H1 (cell line): ENCODE data around the gene HLF. TPM values are rescaled to one million over a fixed set of nuclear protein-coding genes. Genes with fewer than 3 reads are reported as not detected.

Source experiments
- CTCF ChIA-PET: fragments of 300-600 bp; sonication (Branson Sonifier 250); formaldehyde crosslinking; loops from one replicate; lab custom pipeline; 2021; ENCODE audit not compliant: partially characterized antibody; lab: Charles Lee
- POLR2A ChIA-PET: fragments of 300-600 bp; sonication (Branson Sonifier 250); formaldehyde crosslinking; loops from one replicate; lab custom pipeline; 2021; ENCODE audit warnings: inconsistent platforms; ENCODE audit not compliant: partially characterized antibody; lab: Charles Lee
- DNase-seq, 2 experiments: peaks; one replicate each; pipeline versions ENCODE4 v3.0.0 to v3.0.0-alpha.2; 2010 to 2022; ENCODE audit warnings: low spot score in 2 of 2, low read depth in 1 of 2, mixed read lengths in 1 of 2
- FAIRE-seq: peaks from 2 replicates; lab custom pipeline; 2011; peaks lifted over from hg19 to GRCh38; lab: Jason Lieb, UNC
- H2AFZ ChIP-seq: 2 replicates; pipeline ENCODE4 v1.8.1; 2012; ENCODE audit warnings: low read length, inconsistent platforms
- H2AK5ac ChIP-seq: 2 replicates; pipeline ENCODE4 v1.6.1; 2013; ENCODE audit warnings: low read depth, low read length
- H2BK120ac ChIP-seq: replicated peaks from 2 replicates; pipeline ENCODE3; 2013; ENCODE audit warnings: low read depth, low read length, inconsistent platforms
- H2BK12ac ChIP-seq: 2 replicates; pipeline ENCODE4 v1.6.1; 2013; ENCODE audit warnings: low read depth, low read length
- H2BK15ac ChIP-seq: 2 replicates; pipeline ENCODE4 v1.6.1; 2013; ENCODE audit warnings: low read length
- H2BK20ac ChIP-seq: 2 replicates; pipeline ENCODE4 v1.6.1; 2013; ENCODE audit warnings: low read length
- H2BK5ac ChIP-seq: 2 replicates; pipeline ENCODE4 v1.6.1; 2013; ENCODE audit warnings: low read depth, low read length
- H3K14ac ChIP-seq: 2 replicates; pipeline ENCODE4 v1.6.1; 2013; ENCODE audit warnings: inconsistent platforms; ENCODE audit not compliant: insufficient read length
- H3K18ac ChIP-seq: 2 replicates; pipeline ENCODE4 v1.6.1; 2013; ENCODE audit warnings: low read length; ENCODE audit errors: extremely low read depth
- H3K23ac ChIP-seq: 2 replicates; pipeline ENCODE4 v1.6.1; 2013; ENCODE audit warnings: inconsistent platforms; ENCODE audit not compliant: insufficient read length
- H3K23me2 ChIP-seq: 2 replicates; pipeline ENCODE4 v1.6.1; 2013; ENCODE audit warnings: low read depth, low read length
- H3K27ac ChIP-seq: 2 replicates; pipeline ENCODE4 v1.6.1; 2011; ENCODE audit warnings: low read depth, low read length, inconsistent platforms
- H3K27me3 ChIP-seq, 4 experiments: replicated peaks in 1 of 4; 1 replicate in 1 of 4; 2 replicates in 3 of 4; pipeline versions ENCODE4 v1.6.1 to v1.8.1; 2011 to 2013; ENCODE audit warnings: low read length in 3 of 4, mild to moderate bottlenecking in 3 of 4, inconsistent platforms in 2 of 4, mixed read lengths in 2 of 4, moderate library complexity in 1 of 4; ENCODE audit not compliant: control insufficient read depth in 3 of 4, insufficient read depth in 3 of 4; ENCODE audit errors: extremely low read depth in 1 of 4
- H3K36me3 ChIP-seq, 4 experiments: 2 replicates each; pipeline versions ENCODE4 v1.6.1 to v1.8.1; 2011 to 2013; ENCODE audit warnings: mild to moderate bottlenecking in 4 of 4, low read length in 3 of 4, moderate library complexity in 2 of 4, control low read depth in 1 of 4, inconsistent platforms in 1 of 4; ENCODE audit not compliant: insufficient read depth in 4 of 4, control insufficient read depth in 2 of 4
- H3K4ac ChIP-seq: replicated peaks from 2 replicates; pipeline ENCODE3; 2013; ENCODE audit warnings: low read length, low read depth, mixed read lengths, inconsistent platforms; ENCODE audit not compliant: insufficient read length
- H3K4me1 ChIP-seq, 4 experiments: replicated peaks in 1 of 4; 1 replicate in 1 of 4; 2 replicates in 3 of 4; pipeline versions ENCODE4 v1.6.1 to v1.8.1; 2011 to 2013; ENCODE audit warnings: low read length in 3 of 4, inconsistent platforms in 2 of 4, mixed read lengths in 1 of 4; ENCODE audit not compliant: insufficient read depth in 4 of 4, control insufficient read depth in 3 of 4
- H3K4me2 ChIP-seq, 2 experiments: 2 replicates each; pipeline versions ENCODE4 v1.6.1 to v1.8.1; 2011 to 2013; ENCODE audit warnings: low read depth in 2 of 2, low read length in 2 of 2, control low read depth in 1 of 2, inconsistent platforms in 1 of 2, mild to moderate bottlenecking in 1 of 2; ENCODE audit not compliant: insufficient read depth in 1 of 2
- H3K4me3 ChIP-seq, 4 experiments: fragments of 200-600, 300-600 bp in 1 of 4; sonication (generic), shearing (Covaris generic), sonication (Bioruptor Twin) in 1 of 4; 2 replicates each; pipeline versions ENCODE4 v1.5.1 to v1.8.1; 2011 to 2016; ENCODE audit warnings: low read length in 4 of 4, low read depth in 3 of 4, control low read depth in 2 of 4, inconsistent platforms in 2 of 4, mild to moderate bottlenecking in 2 of 4, mixed read lengths in 1 of 4, moderate library complexity in 1 of 4; ENCODE audit not compliant: insufficient read depth in 2 of 4; ENCODE audit errors: extremely low read depth in 1 of 4
- H3K56ac ChIP-seq: replicated peaks from 2 replicates; pipeline ENCODE3; 2013; ENCODE audit warnings: low read depth, mild to moderate bottlenecking, mixed read lengths, low read length, inconsistent platforms; ENCODE audit not compliant: insufficient read length
- H3K79me1 ChIP-seq: 2 replicates; pipeline ENCODE4 v1.6.1; 2013; ENCODE audit warnings: low read depth, low read length, control low read depth
- H3K79me2 ChIP-seq, 2 experiments: 2 replicates each; pipeline versions ENCODE4 v1.6.1 to v1.8.1; 2012 to 2013; ENCODE audit warnings: low read length in 2 of 2, mild to moderate bottlenecking in 2 of 2, inconsistent platforms in 1 of 2; ENCODE audit not compliant: insufficient read depth in 2 of 2, control insufficient read depth in 1 of 2
- H3K9ac ChIP-seq, 4 experiments: replicated peaks in 1 of 4; 1 replicate in 1 of 4; 2 replicates in 3 of 4; pipeline versions ENCODE4 v1.6.1 to v1.8.1; 2011 to 2013; ENCODE audit warnings: low read depth in 3 of 4, low read length in 3 of 4, control low read depth in 2 of 4, mild to moderate bottlenecking in 2 of 4, moderate library complexity in 2 of 4, inconsistent platforms in 1 of 4; ENCODE audit errors: extremely low read depth in 1 of 4
- H3K9me3 ChIP-seq, 2 experiments: 2 replicates each; pipeline versions ENCODE4 v1.6.1 to v1.8.1; 2012 to 2013; ENCODE audit warnings: mild to moderate bottlenecking in 2 of 2, moderate library complexity in 2 of 2, control low read depth in 1 of 2, inconsistent platforms in 1 of 2, low read depth in 1 of 2, low read length in 1 of 2, mixed read lengths in 1 of 2; ENCODE audit not compliant: insufficient read depth in 2 of 2
- H4K20me1 ChIP-seq, 2 experiments: replicated peaks in 1 of 2; 2 replicates each; pipeline versions ENCODE3 to v1.8.1; 2011 to 2013; ENCODE audit warnings: inconsistent platforms in 2 of 2, low read length in 2 of 2, mild to moderate bottlenecking in 1 of 2; ENCODE audit not compliant: insufficient read depth in 2 of 2, control insufficient read depth in 1 of 2
- H4K5ac ChIP-seq: 2 replicates; pipeline ENCODE4 v1.6.1; 2013; ENCODE audit warnings: low read length, low read depth, mixed read lengths, inconsistent platforms; ENCODE audit not compliant: insufficient read length
- H4K8ac ChIP-seq: 2 replicates; pipeline ENCODE4 v1.8.0; 2013; ENCODE audit warnings: mild to moderate bottlenecking, moderate library complexity, low read length, inconsistent platforms; ENCODE audit not compliant: insufficient read depth; ENCODE audit errors: extremely low read depth
- H4K91ac ChIP-seq: replicated peaks from 2 replicates; pipeline ENCODE3; 2013; ENCODE audit warnings: low read length, mixed read lengths, inconsistent platforms; ENCODE audit not compliant: insufficient read length
- BCL11A ChIP-seq, 2 experiments: IDR thresholded peaks; one replicate each; pipeline ENCODE4 v1.6.1; 2011; ENCODE audit warnings: low read depth in 2 of 2, low read length in 2 of 2, mild to moderate bottlenecking in 2 of 2
- CHD2 ChIP-seq: IDR thresholded peaks from 2 replicates; pipeline ENCODE4 v1.6.1; 2012; ENCODE audit warnings: low read length, improper control_type of control experiment
- CREB1 ChIP-seq: IDR thresholded peaks from 2 replicates; pipeline ENCODE4 v1.6.1; 2012; ENCODE audit warnings: inconsistent platforms
- GABPA ChIP-seq: IDR thresholded peaks from 2 replicates; pipeline ENCODE4 v1.6.1; 2011; ENCODE audit warnings: mild to moderate bottlenecking, low read length, moderate library complexity, borderline replicate concordance; ENCODE audit not compliant: insufficient read depth
- HDAC2 ChIP-seq, 2 experiments: fragments of 300-600 bp in 1 of 2; sonication (generic) in 1 of 2; IDR thresholded peaks; 2 replicates each; pipeline ENCODE4 v1.6.1; 2011 to 2012; ENCODE audit warnings: low read depth in 2 of 2, low read length in 2 of 2, mild to moderate bottlenecking in 2 of 2, moderate library complexity in 2 of 2, borderline replicate concordance in 1 of 2, inconsistent platforms in 1 of 2
- JUN ChIP-seq: IDR thresholded peaks from 2 replicates; pipeline ENCODE4 v1.6.1; 2011; ENCODE audit warnings: low read depth, mild to moderate bottlenecking, improper control_type of control experiment, low read length
- KDM4A ChIP-seq: IDR thresholded peaks from one replicate; pipeline ENCODE4 v1.7.1; 2012; ENCODE audit warnings: low read depth, mild to moderate bottlenecking, moderate library complexity, low read length, inconsistent platforms; ENCODE audit not compliant: severe bottlenecking
- NANOG ChIP-seq: IDR thresholded peaks from 2 replicates; pipeline ENCODE4 v1.6.1; 2011; ENCODE audit warnings: low read length, low read depth, mild to moderate bottlenecking, inconsistent platforms; ENCODE audit not compliant: insufficient read depth, poor library complexity, severe bottlenecking
- POU5F1 ChIP-seq: IDR thresholded peaks from 2 replicates; pipeline ENCODE4 v1.6.1; 2011; ENCODE audit warnings: low read depth, mild to moderate bottlenecking, low read length, moderate library complexity
- RXRA ChIP-seq: IDR thresholded peaks from 2 replicates; pipeline ENCODE4 v1.6.1; 2011; ENCODE audit warnings: low read depth, mild to moderate bottlenecking, low read length, moderate library complexity; ENCODE audit not compliant: insufficient read depth
- SAP30 ChIP-seq: fragments of 300-600 bp; sonication (generic); IDR thresholded peaks from 2 replicates; pipeline ENCODE4 v1.7.1; 2012; ENCODE audit warnings: low read length, moderate library complexity, mild to moderate bottlenecking, inconsistent platforms; ENCODE audit not compliant: insufficient read depth, insufficient replicate concordance
- SP1 ChIP-seq: IDR thresholded peaks from 2 replicates; pipeline ENCODE4 v1.6.1; 2011; ENCODE audit warnings: low read depth, low read length
- SP4 ChIP-seq: IDR thresholded peaks from 2 replicates; pipeline ENCODE4 v1.6.1; 2012; ENCODE audit warnings: low read length, inconsistent platforms
- SRF ChIP-seq: IDR thresholded peaks from 2 replicates; pipeline ENCODE4 v1.6.1; 2011; ENCODE audit warnings: mild to moderate bottlenecking, low read depth, low read length, moderate library complexity
- TBP ChIP-seq: IDR thresholded peaks from 2 replicates; pipeline ENCODE4 v1.6.1; 2011; ENCODE audit warnings: low read depth, low read length, improper control_type of control experiment
- YY1 ChIP-seq: IDR thresholded peaks from 2 replicates; pipeline ENCODE4 v1.6.1; 2011; ENCODE audit warnings: low read depth, mild to moderate bottlenecking, low read length
- WGBS, 2 experiments: shearing (Covaris generic) in 1 of 2; methylation state at CpG; one replicate each; pipeline versions ENCODE4 v1.1.6 to v1.1.7; 2013 to 2015; ENCODE audit warnings: low lambda C conversion rate in 2 of 2, mixed read lengths in 2 of 2, inconsistent platforms in 1 of 2, low coverage in 1 of 2, missing lambda C conversion rate in 1 of 2; ENCODE audit not compliant: insufficient replicate concordance in 2 of 2, insufficient coverage in 1 of 2, insufficient read length in 1 of 2; ENCODE audit errors: extremely low coverage in 1 of 2, missing lambda C conversion rate in 1 of 2; 5-methylcytosine and 5-hydroxymethylcytosine counted together
- polyA plus RNA-seq, 7 experiments: library from polyadenylated mRNA; depleted of rRNA in 3 of 7; stranded (reverse) in 5 of 7; unstranded in 2 of 7; fragments of >200 nt in 5 of 7; fragments of 200-250 nt in 2 of 7; gene quantifications; 1 replicate in 5 of 7; 2 replicates in 1 of 7; 4 replicates in 1 of 7; pipeline versions ENCODE4 v1.2.1 to v1.2.3, GENCODE V29; 2011 to 2013; ENCODE audit warnings: missing spikeins in 2 of 7, mixed read lengths in 2 of 7
- total RNA-seq: library from RNA; stranded (reverse); fragmentation: NEBNext Ultra II Directional; extraction: Animal tissue kit (Norgen Biotek cat#: 25700); gene quantifications from 2 replicates; pipeline ENCODE4 v1.2.1, GENCODE V29; 2021

The HLF gene
- total and polyA plus RNA-seq, 2 of the 8 experiments (the other 6 are each of a cell fraction or from before 2014, with no cell fraction given), result 0.39 to 0.60 TPM

DNA sequence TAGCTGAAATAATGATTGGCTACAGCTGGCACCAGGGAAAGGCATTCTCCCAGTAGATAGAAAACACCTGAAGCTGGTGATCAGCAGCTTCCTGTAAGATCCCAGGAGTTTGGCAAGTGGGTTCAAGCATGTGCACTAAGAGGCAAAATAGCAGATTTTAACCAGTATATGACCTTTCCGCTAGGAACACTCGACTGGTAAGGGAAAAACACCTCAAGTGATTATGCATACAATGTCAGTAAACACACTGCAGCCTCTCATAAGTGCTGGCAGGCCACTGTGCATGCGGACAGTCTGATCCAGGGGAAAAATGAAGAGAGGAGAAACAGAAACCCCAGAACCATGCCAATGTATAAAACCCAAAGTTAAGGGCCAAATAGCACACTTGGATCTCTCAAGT, 49.0 kb upstream of the HLF start:
- Histone ChIP-seq H3K79me2 (no peaks in the 10 kb centered on the region), H3K9ac (no peak overlapping the region), H2BK15ac (no peak overlapping the region), H3K4me3 (no peak overlapping the region), H4K20me1 (no peaks in the 10 kb centered on the region), H3K23ac (no peak overlapping the region), H2AFZ (no peak overlapping the region), H3K23me2 (no peaks in the 10 kb centered on the region), H3K79me1 (no peaks in the 10 kb centered on the region), H3K27ac (no peak overlapping the region), H2BK120ac (no peak overlapping the region), H3K14ac (no peak overlapping the region), H4K5ac (no peak overlapping the region), H3K4me2 (no peak overlapping the region), H3K9me3 (no peaks in the 10 kb centered on the region), H2BK5ac (no peak overlapping the region), H2BK12ac (no peak overlapping the region), H2AK5ac (no peak overlapping the region), H3K4me1 (no peaks in the 10 kb centered on the region), H3K36me3 (no peaks in the 10 kb centered on the region), H3K4ac (no peak overlapping the region), H3K18ac (no peak overlapping the region), H3K56ac (no peak overlapping the region), H2BK20ac (no peak overlapping the region), H3K27me3 (no peaks in the 10 kb centered on the region), H4K91ac (no peak overlapping the region), H4K8ac (no peak overlapping the region)
- 98% methylated on average over 3 of the region's 3 CpGs; no CpG with 5 or more reads in 1 of the 2 experiments for WGBS, 2 experiments
- ChIA-PET CTCF (interaction anchor here (0.8 kb wide), 1 partner anchor 12 kb away, joined by 3 read pairs; no protein-coding TSS in a partner anchor), POLR2A (no interaction called here)
- FAIRE-seq (no peak), DNase-seq (no peak)
- TF ChIP-seq HDAC2 (IDR thresholded peaks at IDR 0.05; ENCODE audit: borderline replicate concordance in 1 of 2, low read depth in 2 of 2, low read length in 2 of 2) (no peak), KDM4A (no peak), RXRA (no peak), YY1 (no peak), TBP (no peak), SP1 (no peak), SP4 (no peak), CHD2 (no peak), GABPA (no peak), SRF (no peak), POU5F1 (no peak), SAP30 (no peak), CREB1 (no peak), JUN (no peak), NANOG (no peak), BCL11A (IDR thresholded peaks at IDR 0.05; ENCODE audit: low read depth in 2 of 2, low read length in 2 of 2) (no peak)
